Calu3 (cell line): ENCODE results near the gene CTTNBP2. TPM values are rescaled to one million over a fixed set of nuclear protein-coding genes. Genes with fewer than 3 reads are reported as not detected.

ENCODE experiments used
- BruUV-seq: library from RNA; stranded (reverse); fragments of 400-500 nt; replicated peaks from 2 replicates; lab custom pipeline; 2021; lab: Mats Ljungman, UMichigan
- CTCF ChIA-PET: fragments of 300-600 bp; sonication (Branson Sonifier 250); formaldehyde crosslinking; loops from one replicate; lab custom pipeline; 2022; ENCODE audit warnings: antibody characterized with exemption; lab: Charles Lee
- DNase-seq: peaks from one replicate; pipeline ENCODE4 v3.0.0; 2022
- H3K27ac Mint-ChIP-seq: one replicate; pipeline ENCODE4 v1.8.0; 2022; ENCODE audit warnings: mixed read lengths; ENCODE audit not compliant: unreplicated experiment
- H3K27me3 Mint-ChIP-seq: one replicate; pipeline ENCODE4 v1.8.0; 2022; ENCODE audit warnings: mixed read lengths; ENCODE audit not compliant: unreplicated experiment
- H3K36me3 Mint-ChIP-seq: one replicate; pipeline ENCODE4 v1.8.0; 2022; ENCODE audit warnings: mild to moderate bottlenecking, moderate library complexity, mixed read lengths; ENCODE audit not compliant: insufficient read depth, unreplicated experiment
- H3K4me1 Mint-ChIP-seq: one replicate; pipeline ENCODE4 v1.8.0; 2022; ENCODE audit warnings: mild to moderate bottlenecking, low read depth, mixed read lengths; ENCODE audit not compliant: unreplicated experiment
- H3K4me3 Mint-ChIP-seq: one replicate; pipeline ENCODE4 v1.8.0; 2022; ENCODE audit warnings: mild to moderate bottlenecking, low read depth, moderate library complexity, mixed read lengths; ENCODE audit not compliant: unreplicated experiment
- H3K9me3 Mint-ChIP-seq: one replicate; pipeline ENCODE4 v1.8.0; 2022; ENCODE audit warnings: low read depth, mixed read lengths; ENCODE audit not compliant: unreplicated experiment
- intact Hi-C: fragments of 100-400 bp; cut with micrococcal nuclease; formaldehyde crosslinking; loops from one replicate; pipeline ENCODE4 v1.10.0; 2022; ENCODE audit not compliant: unreplicated experiment
- total RNA-seq: library from RNA; stranded (reverse); gene quantifications from 2 replicates; pipeline ENCODE4 v1.2.3, GENCODE V29; 2022
- TF ChIP-seq, protein P1 (sequence below): fragments of 200-600 bp; IDR thresholded peaks from one replicate; pipeline ENCODE4 v1.8.0; 2022; ENCODE audit warnings: antibody characterized with exemption; ENCODE audit not compliant: unreplicated experiment

Gene CTTNBP2
- total RNA-seq, 1 experiment from 2014 or later: 2.3 TPM

DNA sequence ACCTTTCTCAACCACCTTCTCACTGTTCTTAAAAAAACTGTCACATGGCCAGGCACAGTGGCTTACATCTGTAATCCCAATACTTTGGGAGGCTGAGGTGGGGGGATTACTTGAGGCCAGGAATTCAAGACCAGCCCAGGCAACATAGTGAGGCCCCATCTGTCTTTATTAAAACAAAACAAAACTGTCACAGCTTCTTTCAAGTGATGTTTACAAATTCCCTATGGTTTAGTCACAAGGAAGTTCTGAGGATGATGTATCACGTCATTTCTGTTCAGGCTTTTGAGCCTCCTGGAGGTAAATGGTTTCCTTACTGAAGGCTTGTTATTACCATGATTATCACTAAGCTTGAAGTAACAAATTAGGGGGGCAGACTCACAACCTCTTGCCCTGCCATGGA, 207.2 kb downstream of the CTTNBP2 start:
- no peak for DNase-seq
- CTCF ChIA-PET: interaction anchor here (1.3 to 1.5 kb wide), 2 partner anchors 9 to 50 kb away, joined by 3 to 4 read pairs; no protein-coding TSS in a partner anchor
- Mint-ChIP-seq H3K27ac (peak overlapping the region; percentile 82), H3K36me3 (peaks cover 88% of the 10 kb centered on the region), H3K9me3 (no peaks in the 10 kb centered on the region), H3K27me3 (no peaks in the 10 kb centered on the region), H3K4me3 (no peak overlapping the region), H3K4me1 (peaks cover 49% of the 10 kb centered on the region)
- intact Hi-C loops: no loop called here
- no TSS peak for BruUV-seq
- TF ChIP-seq, protein P1, sequence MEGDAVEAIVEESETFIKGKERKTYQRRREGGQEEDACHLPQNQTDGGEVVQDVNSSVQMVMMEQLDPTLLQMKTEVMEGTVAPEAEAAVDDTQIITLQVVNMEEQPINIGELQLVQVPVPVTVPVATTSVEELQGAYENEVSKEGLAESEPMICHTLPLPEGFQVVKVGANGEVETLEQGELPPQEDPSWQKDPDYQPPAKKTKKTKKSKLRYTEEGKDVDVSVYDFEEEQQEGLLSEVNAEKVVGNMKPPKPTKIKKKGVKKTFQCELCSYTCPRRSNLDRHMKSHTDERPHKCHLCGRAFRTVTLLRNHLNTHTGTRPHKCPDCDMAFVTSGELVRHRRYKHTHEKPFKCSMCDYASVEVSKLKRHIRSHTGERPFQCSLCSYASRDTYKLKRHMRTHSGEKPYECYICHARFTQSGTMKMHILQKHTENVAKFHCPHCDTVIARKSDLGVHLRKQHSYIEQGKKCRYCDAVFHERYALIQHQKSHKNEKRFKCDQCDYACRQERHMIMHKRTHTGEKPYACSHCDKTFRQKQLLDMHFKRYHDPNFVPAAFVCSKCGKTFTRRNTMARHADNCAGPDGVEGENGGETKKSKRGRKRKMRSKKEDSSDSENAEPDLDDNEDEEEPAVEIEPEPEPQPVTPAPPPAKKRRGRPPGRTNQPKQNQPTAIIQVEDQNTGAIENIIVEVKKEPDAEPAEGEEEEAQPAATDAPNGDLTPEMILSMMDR: no peak

DNA sequence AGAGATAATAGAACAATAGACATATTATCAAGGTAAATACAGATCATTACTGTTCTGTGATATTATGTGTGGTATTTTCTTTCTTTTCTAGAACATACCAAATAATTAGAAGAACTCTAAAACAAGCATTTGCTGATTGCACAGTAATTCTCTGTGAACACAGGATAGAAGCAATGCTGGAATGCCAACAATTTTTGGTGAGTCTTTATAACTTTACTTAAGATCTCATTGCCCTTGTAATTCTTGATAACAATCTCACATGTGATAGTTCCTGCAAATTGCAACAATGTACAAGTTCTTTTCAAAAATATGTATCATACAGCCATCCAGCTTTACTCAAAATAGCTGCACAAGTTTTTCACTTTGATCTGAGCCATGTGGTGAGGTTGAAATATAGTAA, 207.9 kb downstream of the CTTNBP2 start:
- Mint-ChIP-seq H3K4me3 (no peak overlapping the region), H3K27ac (no peak overlapping the region), H3K4me1 (peaks cover 42% of the 10 kb centered on the region), H3K27me3 (no peaks in the 10 kb centered on the region), H3K9me3 (no peaks in the 10 kb centered on the region), H3K36me3 (peaks cover 82% of the 10 kb centered on the region)
- intact Hi-C loops: no loop called here
- CTCF ChIA-PET: interaction anchor here (1.3 to 1.5 kb wide), 2 partner anchors 9 to 50 kb away, joined by 3 to 4 read pairs; no protein-coding TSS in a partner anchor
- DNase-seq: no peak
- TF ChIP-seq, protein P1: no peak
- BruUV-seq: no TSS peak

DNA sequence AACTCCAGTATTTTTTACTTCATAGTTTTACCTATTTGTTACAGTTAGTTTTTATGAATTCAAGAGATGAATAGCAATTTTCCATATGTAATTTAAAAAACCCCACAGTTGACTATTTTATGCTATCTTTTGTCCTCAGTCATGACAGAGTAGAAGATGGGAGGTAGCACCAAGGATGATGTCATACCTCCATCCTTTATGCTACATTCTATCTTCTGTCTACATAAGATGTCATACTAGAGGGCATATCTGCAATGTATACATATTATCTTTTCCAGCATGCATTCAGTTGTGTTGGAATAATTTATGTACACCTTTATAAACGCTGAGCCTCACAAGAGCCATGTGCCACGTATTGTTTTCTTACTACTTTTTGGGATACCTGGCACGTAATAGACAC, 209.2 kb downstream of the CTTNBP2 start:
- CTCF ChIA-PET: no interaction called here
- Mint-ChIP-seq H3K4me1 (peaks cover 43% of the 10 kb centered on the region), H3K27me3 (no peaks in the 10 kb centered on the region), H3K4me3 (no peak overlapping the region), H3K9me3 (no peaks in the 10 kb centered on the region), H3K36me3 (peaks cover 75% of the 10 kb centered on the region), H3K27ac (no peak overlapping the region)
- DNase-seq: no peak
- intact Hi-C loops: no loop called here
- TF ChIP-seq, protein P1: no peak
- BruUV-seq: no TSS peak

DNA sequence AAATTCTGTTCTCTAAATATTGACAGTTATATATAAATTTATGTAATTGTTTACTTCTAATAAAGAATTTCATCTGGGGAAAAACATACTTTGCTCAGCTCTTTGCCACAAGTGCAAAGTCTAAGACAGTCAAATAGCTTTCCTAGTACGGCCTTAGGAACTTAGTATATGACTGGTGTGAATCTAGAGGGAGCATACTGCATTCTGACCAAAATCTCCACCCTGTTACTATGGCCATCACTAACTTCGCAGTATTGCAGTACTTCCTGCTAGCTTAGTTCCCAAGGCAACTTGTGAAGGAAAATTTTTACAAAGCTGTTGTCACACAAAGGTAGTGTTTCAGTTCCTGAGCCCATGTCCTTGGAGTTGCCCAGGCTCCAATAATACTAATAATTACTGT, 211.9 kb downstream of the CTTNBP2 start:
- Mint-ChIP-seq H3K36me3 (peaks cover 74% of the 10 kb centered on the region), H3K27me3 (no peaks in the 10 kb centered on the region), H3K4me1 (peaks cover 36% of the 10 kb centered on the region), H3K27ac (peak overlapping the region; percentile 47), H3K9me3 (no peaks in the 10 kb centered on the region), H3K4me3 (no peak overlapping the region)
- no peak for DNase-seq
- intact Hi-C loops: no loop called here
- TF ChIP-seq, protein P1: no peak
- CTCF ChIA-PET: no interaction called here
- BruUV-seq: no TSS peak
